SKM-1 (cell line): Measurements from ENCODE around the gene KCNK13.

Experiments
- DNase-seq: peaks from one replicate; lab custom pipeline; 2025; ENCODE audit not compliant: unreplicated experiment; lab: John Stamatoyannopoulos, UW

The KCNK13 gene

DNA sequence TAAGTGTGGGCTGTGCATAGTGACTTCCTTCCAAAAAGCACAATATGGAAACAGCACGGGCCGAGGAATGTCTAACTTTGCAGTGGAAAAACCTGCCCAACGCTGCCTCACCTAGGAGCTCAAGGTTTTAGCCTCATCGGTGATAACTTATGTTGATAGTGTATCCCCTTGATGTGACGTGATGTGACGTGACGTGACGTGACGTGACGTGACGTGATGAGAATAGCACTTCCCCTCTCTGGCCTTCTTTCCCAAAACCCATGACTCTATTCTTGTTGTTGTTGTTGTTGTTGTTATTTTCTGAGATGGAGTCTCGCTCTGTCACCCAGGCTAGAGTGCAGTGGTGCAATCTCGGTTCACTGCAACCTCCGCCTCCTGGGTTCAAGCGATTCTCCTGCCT is 64.5 kb downstream of the KCNK13 start:
- no peak for DNase-seq

- DNase-seq = no peak
Measured at GRCh38 chr14:90132821-90133570, 71.2 kb downstream of the KCNK13 start.

DNA sequence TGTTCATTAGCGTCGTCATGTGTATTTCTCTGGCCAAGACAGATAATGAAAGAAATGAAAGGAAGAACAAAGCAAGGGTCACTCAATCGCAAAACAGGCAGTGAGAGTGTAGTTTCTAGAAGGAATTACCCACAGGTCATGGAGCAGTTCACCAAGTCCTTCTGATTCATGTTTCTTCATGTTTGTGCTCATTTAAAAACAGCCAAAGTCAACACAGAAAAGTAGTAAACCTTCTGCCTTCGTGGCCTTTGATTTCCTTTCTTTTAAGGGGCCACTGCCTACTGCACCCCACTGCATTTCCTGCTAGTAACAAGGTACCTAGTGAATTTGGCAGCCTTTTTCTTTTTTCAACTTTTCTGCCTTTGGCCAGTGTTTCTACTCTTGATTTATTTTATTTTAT is 75.1 kb downstream of the KCNK13 start:
- no peak for DNase-seq

- no peak for DNase-seq
Measured at GRCh38 chr14:90137807-90138206, 76.0 kb downstream of the KCNK13 start.

- DNase-seq = no peak
Measured at GRCh38 chr14:90139199-90139598, 77.4 kb downstream of the KCNK13 start.

DNA sequence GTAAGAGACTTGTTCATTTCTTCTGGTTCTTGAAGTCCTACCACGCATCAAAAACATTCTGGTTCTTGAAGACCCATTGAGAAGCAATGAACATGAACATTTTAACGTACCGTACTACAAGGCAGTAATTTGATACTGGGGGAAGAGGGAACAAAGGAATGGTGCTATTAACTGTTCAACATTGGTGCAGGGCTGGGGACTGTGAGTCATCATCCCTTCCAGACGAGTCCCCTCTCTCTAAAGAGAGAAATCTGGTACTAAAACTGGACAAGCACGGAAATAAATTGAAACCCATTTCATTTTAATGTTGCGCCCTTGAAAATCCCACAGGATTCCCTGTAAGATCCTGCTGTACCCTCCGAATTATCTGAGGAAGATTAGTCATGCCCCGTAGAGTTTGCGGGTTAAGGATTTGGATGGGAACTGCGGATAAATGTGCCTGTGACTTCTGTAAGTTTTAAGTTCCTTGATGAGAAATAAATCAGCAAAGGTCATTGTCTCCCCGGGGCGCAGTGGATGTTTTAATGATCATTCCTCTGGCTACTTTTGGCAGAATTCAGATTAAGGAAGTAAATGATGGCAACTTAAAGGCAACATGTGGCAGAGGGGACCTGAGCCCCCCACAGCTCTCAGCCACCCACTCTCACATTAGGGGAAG is 78.6 kb downstream of the KCNK13 start:
- no peak for DNase-seq

DNA sequence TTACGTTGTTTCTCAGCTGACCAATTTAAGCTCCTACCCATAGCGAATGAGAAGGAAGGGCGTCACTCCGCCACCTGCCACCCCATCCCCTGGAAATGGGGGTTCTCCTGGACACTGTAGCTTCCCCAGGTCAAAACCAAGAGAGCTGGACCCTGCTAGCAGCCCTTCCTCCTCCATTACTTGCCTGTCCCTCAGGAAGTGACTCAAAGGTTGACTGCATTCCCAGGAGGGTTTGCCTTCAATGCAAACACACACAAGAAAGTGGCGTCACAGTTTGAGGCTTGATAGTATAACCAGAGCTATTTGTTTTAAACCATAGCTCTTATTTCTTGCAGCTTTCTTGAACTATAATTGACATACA is 79.1 kb downstream of the KCNK13 start:
- DNase-seq = no peak

DNA sequence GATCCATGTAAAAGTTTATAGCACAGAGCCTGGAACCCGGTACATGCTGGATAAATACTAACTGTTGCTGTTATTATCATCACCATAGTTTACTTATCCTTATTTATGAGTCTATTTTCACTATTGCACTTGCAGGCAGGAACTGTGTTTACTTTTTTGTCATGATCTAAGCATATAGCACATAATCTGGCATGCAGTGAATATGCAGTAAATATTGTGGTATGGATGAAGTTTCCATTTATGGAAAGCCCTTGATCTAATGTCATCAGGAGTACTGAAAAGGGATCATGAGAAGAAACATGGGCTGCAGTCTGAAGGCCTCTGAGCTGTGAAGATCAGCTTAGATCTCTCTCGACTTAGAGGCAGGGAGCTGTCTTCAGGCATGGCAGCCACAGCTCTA is 91.6 kb downstream of the KCNK13 start:
- no peak for DNase-seq

GRCh38 chr14:90154110-90154509 is 92.3 kb downstream of the KCNK13 start:
- DNase-seq = no peak

GRCh38 chr14:90159146-90159545 is 97.4 kb downstream of the KCNK13 start:
- DNase-seq = no peak

DNA sequence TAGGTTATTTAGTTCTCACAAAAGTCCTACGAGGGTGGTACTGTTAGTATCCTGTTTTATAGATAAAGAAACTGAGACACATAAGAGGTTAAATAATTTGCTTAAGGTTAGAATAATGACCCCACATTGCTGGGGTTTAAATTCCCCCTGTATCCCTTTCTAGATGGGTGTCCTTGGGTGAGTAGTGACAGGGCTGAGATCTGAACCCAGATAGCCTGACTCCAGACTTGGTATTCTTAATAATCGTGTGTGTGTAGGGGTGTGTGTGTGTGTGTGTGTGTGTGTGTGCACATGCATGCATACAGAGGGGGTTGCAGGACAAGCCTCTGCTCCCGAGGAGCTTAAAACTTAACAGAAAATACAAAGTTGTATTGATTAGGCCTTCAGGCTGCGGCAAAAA is 97.9 kb downstream of the KCNK13 start:
- no peak for DNase-seq

DNA sequence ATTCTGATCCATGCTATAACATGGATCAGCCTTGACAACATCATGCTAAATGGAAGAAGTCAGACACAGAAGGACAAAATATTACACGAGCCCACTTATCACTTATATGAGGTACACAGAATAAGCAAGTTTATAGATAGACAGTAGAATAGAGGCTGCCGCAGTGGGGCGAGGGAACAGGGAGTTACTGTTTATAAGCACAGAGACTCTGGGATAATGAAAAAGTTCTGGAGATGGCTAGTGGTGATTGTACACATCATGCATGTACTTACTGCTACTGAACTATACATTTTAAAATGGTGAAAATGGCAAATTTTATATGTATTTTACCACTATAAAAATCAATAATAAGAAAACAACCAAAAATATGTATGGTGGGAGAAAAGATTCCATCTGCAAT is 99.3 kb downstream of the KCNK13 start:
- DNase-seq = no peak

DNA sequence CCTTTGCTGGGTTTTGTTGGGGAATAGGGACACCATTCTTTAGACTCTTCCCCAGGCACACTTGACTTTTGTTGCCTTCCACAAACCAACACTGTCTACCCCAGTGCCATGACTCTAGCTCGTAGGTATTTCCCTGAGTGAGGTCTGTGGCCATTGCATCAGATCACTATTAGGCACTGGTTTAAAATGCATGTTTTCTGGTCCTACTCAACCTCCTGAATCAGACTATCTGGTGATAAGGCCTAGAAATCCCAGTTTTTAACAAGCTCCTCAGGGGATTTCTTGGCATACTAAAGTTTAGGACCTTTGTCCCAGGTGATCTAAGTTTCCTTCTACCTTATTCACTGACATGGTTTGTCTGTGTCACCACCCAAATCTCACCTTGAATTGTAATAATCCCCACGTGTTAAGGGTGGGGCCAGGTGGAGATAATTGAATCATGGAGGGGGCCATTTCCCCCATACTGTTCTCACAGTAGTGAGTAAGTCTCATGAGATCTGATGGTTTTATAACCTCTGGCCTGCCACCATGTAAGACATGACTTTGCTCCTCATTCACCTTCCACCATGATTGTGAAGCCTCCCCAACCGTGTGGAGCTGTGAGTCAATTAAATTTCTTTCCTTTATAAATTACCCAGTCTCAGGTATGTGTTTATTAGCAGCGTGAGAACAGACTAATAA is 106.8 kb downstream of the KCNK13 start:
- DNase-seq = no peak

DNA sequence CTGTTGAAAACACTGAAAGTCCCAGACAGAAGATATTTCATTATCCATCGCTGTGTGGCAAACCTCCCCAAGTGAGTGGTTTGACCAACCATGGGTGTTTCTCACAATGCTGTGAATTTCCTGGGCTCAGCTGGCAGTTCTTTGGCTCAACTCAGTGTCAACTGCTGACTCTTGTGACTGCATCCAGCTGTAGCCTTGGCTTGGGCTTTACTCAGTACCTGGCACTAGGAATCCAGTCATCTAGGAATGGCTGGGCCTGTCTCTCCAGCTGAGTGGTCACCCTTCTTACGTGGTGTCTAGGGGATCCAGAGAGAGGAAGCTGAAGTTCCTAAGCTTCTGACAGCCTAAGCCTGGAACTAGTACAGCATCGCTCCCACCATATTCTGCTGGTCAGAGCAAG is 113.8 kb downstream of the KCNK13 start:
- no peak for DNase-seq

- DNase-seq = no peak
Measured at GRCh38 chr14:90177539-90178189, 115.9 kb downstream of the KCNK13 start.

DNA sequence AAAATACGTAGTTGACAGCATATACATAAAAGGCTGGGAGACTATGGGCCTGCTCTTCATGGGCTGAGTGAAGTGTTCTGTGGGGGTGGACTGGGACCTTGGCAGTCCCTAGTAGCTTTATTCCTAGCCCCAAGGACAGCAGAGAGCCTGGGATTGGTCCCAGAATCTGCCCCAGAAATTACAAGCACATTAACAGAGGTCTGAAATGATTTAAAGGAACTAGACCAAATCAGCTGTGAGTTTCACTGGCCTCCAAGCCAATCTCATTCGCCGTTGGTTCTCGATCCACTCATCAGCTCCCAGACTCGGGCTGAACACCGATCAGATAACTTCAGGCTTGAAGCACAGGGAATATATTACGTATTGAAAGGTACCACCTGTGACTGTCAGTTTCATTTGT is 117.6 kb downstream of the KCNK13 start:
- DNase-seq = no peak

DNA sequence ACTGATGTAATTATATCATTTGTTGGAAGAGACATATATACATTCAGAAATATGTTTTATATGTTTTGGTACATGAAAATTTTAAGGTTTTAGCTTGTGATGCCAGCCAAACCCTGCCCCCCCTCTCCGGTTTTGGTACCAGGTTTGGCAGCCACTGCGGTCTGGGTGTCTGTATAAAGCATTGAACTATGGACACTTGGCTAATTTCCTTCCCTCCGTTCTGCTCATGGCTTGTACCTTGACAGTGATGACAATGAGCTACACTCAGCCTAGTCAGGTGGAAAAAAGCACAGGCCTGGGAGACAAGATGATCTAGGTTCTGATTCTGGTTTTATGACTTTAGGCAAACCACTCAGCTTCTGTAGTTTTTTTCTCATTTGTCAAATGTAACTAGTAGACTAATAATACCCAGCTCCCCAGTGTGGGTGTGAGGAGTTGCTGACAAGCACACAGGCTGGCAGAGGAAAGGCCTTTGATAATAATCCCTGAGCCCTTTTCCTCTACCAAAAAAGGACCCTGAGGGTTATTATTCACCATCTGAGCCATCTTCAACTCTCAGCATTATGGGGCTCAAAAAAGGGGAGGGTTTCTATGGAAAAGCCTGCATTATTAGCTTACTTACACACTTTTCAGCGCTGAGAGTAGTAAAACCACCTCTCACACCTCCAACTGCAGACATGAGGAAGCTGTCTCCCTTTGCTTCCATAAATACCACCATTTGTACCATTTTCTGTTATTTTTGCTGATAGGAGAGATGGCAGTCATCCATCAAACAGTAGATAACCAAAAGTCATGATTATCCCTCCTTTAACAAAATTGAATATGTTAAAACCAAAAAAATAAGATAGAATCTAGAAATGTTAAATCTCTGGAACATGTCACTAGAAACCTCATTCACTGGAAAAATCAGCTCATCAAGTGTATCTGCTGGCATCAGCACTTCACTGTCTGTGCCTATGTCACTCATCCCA is 118.3 kb downstream of the KCNK13 start:
- DNase-seq = no peak

GRCh38 chr14:90184094-90184493 is 122.3 kb downstream of the KCNK13 start:
- DNase-seq = no peak

DNA sequence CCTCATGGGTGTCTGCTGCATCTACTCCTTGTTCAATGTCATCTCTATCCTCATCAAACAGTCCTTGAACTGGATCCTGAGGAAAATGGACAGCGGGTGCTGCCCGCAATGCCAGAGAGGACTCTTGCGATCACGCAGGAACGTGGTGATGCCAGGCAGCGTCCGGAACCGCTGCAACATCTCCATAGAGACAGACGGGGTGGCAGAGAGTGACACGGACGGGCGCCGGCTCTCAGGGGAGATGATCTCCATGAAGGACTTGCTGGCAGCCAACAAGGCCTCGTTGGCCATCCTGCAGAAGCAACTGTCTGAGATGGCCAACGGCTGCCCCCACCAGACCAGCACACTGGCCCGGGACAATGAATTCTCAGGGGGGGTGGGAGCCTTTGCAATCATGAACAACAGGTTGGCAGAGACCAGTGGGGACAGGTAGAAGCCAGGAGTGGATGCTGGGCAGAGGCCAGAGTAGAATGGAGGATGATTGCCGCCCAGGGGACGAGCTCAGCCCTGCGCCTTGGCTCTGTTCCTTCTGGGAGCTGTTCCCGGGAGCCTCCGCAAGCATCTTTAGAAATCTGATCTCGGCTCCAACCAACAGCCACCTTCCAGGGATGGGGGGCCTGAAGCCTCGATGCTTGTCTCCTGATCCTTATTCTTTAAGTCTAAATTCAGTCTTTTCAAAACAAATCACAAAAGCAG is 122.9 kb downstream of the KCNK13 start:
- no peak for DNase-seq

- no peak for DNase-seq
Measured at GRCh38 chr14:90188588-90188987, 126.8 kb downstream of the KCNK13 start.
